ENCODE measurements around the gene VPS51.

DNA sequence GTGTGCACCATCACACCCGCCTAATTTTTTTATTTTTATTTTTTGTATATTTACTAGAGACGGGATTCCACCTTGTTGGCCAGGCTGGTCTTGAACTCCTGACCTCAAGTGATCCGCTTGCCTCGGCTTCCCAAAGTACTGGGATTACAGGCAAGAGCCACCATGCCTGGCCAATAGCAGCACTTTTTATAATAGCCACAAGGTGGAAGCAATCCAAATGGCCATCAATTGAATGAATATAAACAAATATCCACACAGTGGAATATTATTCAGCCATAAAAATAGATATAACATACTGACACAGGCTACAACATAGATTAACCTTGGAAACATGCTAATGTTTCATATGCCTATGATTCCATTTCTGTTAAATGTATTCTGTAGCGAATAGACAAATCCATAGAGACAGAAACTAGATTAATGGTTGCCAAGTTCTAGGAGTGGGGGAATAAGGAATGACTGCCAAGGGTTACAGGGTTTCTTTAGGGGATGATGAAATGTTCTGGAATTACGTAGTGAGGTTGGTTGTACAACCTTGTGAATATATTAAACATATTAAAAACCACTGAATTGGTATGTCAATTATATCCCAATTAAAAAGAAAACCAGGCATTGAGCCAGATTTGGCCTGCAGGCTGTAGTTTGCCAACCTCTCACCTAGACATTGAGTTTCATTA, 4.8 kb downstream of the VPS51 start:
- TF ChIP-seq, protein P1, sequence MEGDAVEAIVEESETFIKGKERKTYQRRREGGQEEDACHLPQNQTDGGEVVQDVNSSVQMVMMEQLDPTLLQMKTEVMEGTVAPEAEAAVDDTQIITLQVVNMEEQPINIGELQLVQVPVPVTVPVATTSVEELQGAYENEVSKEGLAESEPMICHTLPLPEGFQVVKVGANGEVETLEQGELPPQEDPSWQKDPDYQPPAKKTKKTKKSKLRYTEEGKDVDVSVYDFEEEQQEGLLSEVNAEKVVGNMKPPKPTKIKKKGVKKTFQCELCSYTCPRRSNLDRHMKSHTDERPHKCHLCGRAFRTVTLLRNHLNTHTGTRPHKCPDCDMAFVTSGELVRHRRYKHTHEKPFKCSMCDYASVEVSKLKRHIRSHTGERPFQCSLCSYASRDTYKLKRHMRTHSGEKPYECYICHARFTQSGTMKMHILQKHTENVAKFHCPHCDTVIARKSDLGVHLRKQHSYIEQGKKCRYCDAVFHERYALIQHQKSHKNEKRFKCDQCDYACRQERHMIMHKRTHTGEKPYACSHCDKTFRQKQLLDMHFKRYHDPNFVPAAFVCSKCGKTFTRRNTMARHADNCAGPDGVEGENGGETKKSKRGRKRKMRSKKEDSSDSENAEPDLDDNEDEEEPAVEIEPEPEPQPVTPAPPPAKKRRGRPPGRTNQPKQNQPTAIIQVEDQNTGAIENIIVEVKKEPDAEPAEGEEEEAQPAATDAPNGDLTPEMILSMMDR (IDR thresholded peaks at IDR 0.05) = no peak
- TF ChIP-seq POLR2A (IDR thresholded peaks at IDR 0.05; ENCODE audit: low read depth) (no peak), POLR2AphosphoS5 (IDR thresholded peaks at IDR 0.05) (no peak), EP300 (IDR thresholded peaks at IDR 0.05) (no peak)

All from esophagus muscularis mucosa (tissue), 4 donors.